Measurements from ENCODE around the gene ZDHHC11. TPM values are rescaled to one million over a fixed set of nuclear protein-coding genes. Genes with fewer than 3 reads are reported as not detected.
"Not testable (repeated sequence)": the region's sequence is repeated elsewhere in the genome, so short reads cannot be mapped to it uniquely, and the experiment has no call there.

The ZDHHC11 gene
- total and polyA plus RNA-seq, 4 donors: 11.7 to 21.6 (median 16.1) TPM

- H3K4me3 ChIP-seq (ENCODE audit: low read depth, low read length): peak overlapping the region; percentile 50
- not testable (repeated sequence) for H3K27me3 ChIP-seq (ENCODE audit: control insufficient read depth, insufficient read depth, low read length); H3K27ac ChIP-seq (ENCODE audit: low read depth, low read length); H3K36me3 ChIP-seq (ENCODE audit: control insufficient read depth, insufficient read depth, low read length); H3K9me3 ChIP-seq (ENCODE audit: control insufficient read depth, insufficient read depth, low read length); DNase-seq (ENCODE audit: low read depth in 4 of 6, low spot score in 6 of 6)
- 3% methylated on average over 10 of the region's 31 CpGs for WGBS (ENCODE audit: insufficient coverage)
- peaks cover 17% of the 10 kb centered on the region for H3K4me1 ChIP-seq (ENCODE audit: control insufficient read depth, insufficient read depth, low read length)
These were observed 67.6 kb downstream of the ZDHHC11 start for GRCh38 chr5:783049-783802.

- H3K36me3 ChIP-seq (ENCODE audit: control insufficient read depth, insufficient read depth, low read length); H3K4me3 ChIP-seq (ENCODE audit: low read depth, low read length); H3K9me3 ChIP-seq (ENCODE audit: control insufficient read depth, insufficient read depth, low read length); DNase-seq (ENCODE audit: low read depth in 4 of 6, low spot score in 6 of 6); H3K27me3 ChIP-seq (ENCODE audit: control insufficient read depth, insufficient read depth, low read length); H3K27ac ChIP-seq (ENCODE audit: low read depth, low read length): not testable (repeated sequence)
- H3K4me1 ChIP-seq (ENCODE audit: control insufficient read depth, insufficient read depth, low read length): peaks cover 19% of the 10 kb centered on the region
- no CpG with 5 or more reads among the region's 12 CpGs for WGBS (ENCODE audit: insufficient coverage)
These were observed 68.4 kb downstream of the ZDHHC11 start for GRCh38 chr5:782356-782755.

GRCh38 chr5:780571-780970 is 70.2 kb downstream of the ZDHHC11 start:
- H3K27me3 ChIP-seq (ENCODE audit: control insufficient read depth, insufficient read depth, low read length); H3K4me3 ChIP-seq (ENCODE audit: low read depth, low read length); H3K27ac ChIP-seq (ENCODE audit: low read depth, low read length); H3K9me3 ChIP-seq (ENCODE audit: control insufficient read depth, insufficient read depth, low read length); DNase-seq (ENCODE audit: low read depth in 4 of 6, low spot score in 6 of 6): not testable (repeated sequence)
- 84% methylated on average over 9 of the region's 17 CpGs for WGBS (ENCODE audit: insufficient coverage)
- Histone ChIP-seq H3K36me3 (ENCODE audit: control insufficient read depth, insufficient read depth, low read length) (peaks cover 16% of the 10 kb centered on the region), H3K4me1 (ENCODE audit: control insufficient read depth, insufficient read depth, low read length) (peaks cover 36% of the 10 kb centered on the region)

- DNase-seq (ENCODE audit: low read depth in 4 of 6, low spot score in 6 of 6); H3K27me3 ChIP-seq (ENCODE audit: control insufficient read depth, insufficient read depth, low read length); H3K27ac ChIP-seq (ENCODE audit: low read depth, low read length); H3K4me3 ChIP-seq (ENCODE audit: low read depth, low read length); H3K9me3 ChIP-seq (ENCODE audit: control insufficient read depth, insufficient read depth, low read length): not testable (repeated sequence)
- H3K4me1 ChIP-seq (ENCODE audit: control insufficient read depth, insufficient read depth, low read length): peaks cover 33% of the 10 kb centered on the region
- 100% methylated on average over 2 of the region's 9 CpGs for WGBS (ENCODE audit: insufficient coverage)
- peaks cover 26% of the 10 kb centered on the region for H3K36me3 ChIP-seq (ENCODE audit: control insufficient read depth, insufficient read depth, low read length)
These were observed 71.8 kb downstream of the ZDHHC11 start for GRCh38 chr5:778967-779366.

- not testable (repeated sequence) for H3K4me3 ChIP-seq (ENCODE audit: low read depth, low read length); H3K9me3 ChIP-seq (ENCODE audit: control insufficient read depth, insufficient read depth, low read length); DNase-seq (ENCODE audit: low read depth in 4 of 6, low spot score in 6 of 6); H3K27me3 ChIP-seq (ENCODE audit: control insufficient read depth, insufficient read depth, low read length); H3K27ac ChIP-seq (ENCODE audit: low read depth, low read length)
- WGBS (ENCODE audit: insufficient coverage): 100% methylated on average over 1 of the region's 6 CpGs
- Histone ChIP-seq H3K36me3 (ENCODE audit: control insufficient read depth, insufficient read depth, low read length) (peaks cover 30% of the 10 kb centered on the region), H3K4me1 (ENCODE audit: control insufficient read depth, insufficient read depth, low read length) (peaks cover 32% of the 10 kb centered on the region)
These were observed 72.4 kb downstream of the ZDHHC11 start for GRCh38 chr5:778421-778820.

- no peak for DNase-seq (ENCODE audit: low read depth in 4 of 6, low spot score in 6 of 6)
- Histone ChIP-seq H3K36me3 (ENCODE audit: control insufficient read depth, insufficient read depth, low read length) (peaks cover 32% of the 10 kb centered on the region), H3K27me3 (ENCODE audit: control insufficient read depth, insufficient read depth, low read length) (no peaks in the 10 kb centered on the region), H3K9me3 (ENCODE audit: control insufficient read depth, insufficient read depth, low read length) (no peaks in the 10 kb centered on the region), H3K4me3 (ENCODE audit: low read depth, low read length) (no peak overlapping the region), H3K27ac (ENCODE audit: low read depth, low read length) (no peak overlapping the region), H3K4me1 (ENCODE audit: control insufficient read depth, insufficient read depth, low read length) (peaks cover 32% of the 10 kb centered on the region)
- WGBS (ENCODE audit: insufficient coverage): 97% methylated on average over 36 of the region's 36 CpGs
These were observed 73.0 kb downstream of the ZDHHC11 start for GRCh38 chr5:777756-778161.

GRCh38 chr5:776862-777711 is 73.7 kb downstream of the ZDHHC11 start:
- no peak overlapping the region for H3K4me3 ChIP-seq (ENCODE audit: low read depth, low read length)
- H3K27ac ChIP-seq (ENCODE audit: low read depth, low read length): no peak overlapping the region
- WGBS (ENCODE audit: insufficient coverage): 60% methylated on average over 42 of the region's 42 CpGs
- no peaks in the 10 kb centered on the region for H3K27me3 ChIP-seq (ENCODE audit: control insufficient read depth, insufficient read depth, low read length)
- peaks cover 32% of the 10 kb centered on the region for H3K4me1 ChIP-seq (ENCODE audit: control insufficient read depth, insufficient read depth, low read length)
- no peaks in the 10 kb centered on the region for H3K9me3 ChIP-seq (ENCODE audit: control insufficient read depth, insufficient read depth, low read length)
- peaks cover 34% of the 10 kb centered on the region for H3K36me3 ChIP-seq (ENCODE audit: control insufficient read depth, insufficient read depth, low read length)
- peak in 1 of 6 donors; percentile 30 for DNase-seq (ENCODE audit: low read depth in 4 of 6, low spot score in 6 of 6)

- H3K4me1 ChIP-seq (ENCODE audit: control insufficient read depth, insufficient read depth, low read length): peaks cover 32% of the 10 kb centered on the region
- H3K27ac ChIP-seq (ENCODE audit: low read depth, low read length): no peak overlapping the region
- no peaks in the 10 kb centered on the region for H3K27me3 ChIP-seq (ENCODE audit: control insufficient read depth, insufficient read depth, low read length)
- H3K4me3 ChIP-seq (ENCODE audit: low read depth, low read length): no peak overlapping the region
- 85% methylated on average over 20 of the region's 20 CpGs for WGBS (ENCODE audit: insufficient coverage)
- DNase-seq (ENCODE audit: low read depth in 4 of 6, low spot score in 6 of 6): no peak
- H3K36me3 ChIP-seq (ENCODE audit: control insufficient read depth, insufficient read depth, low read length): peaks cover 34% of the 10 kb centered on the region
- no peaks in the 10 kb centered on the region for H3K9me3 ChIP-seq (ENCODE audit: control insufficient read depth, insufficient read depth, low read length)
These were observed 74.6 kb downstream of the ZDHHC11 start for GRCh38 chr5:775961-776861.

GRCh38 chr5:775595-775960 is 75.2 kb downstream of the ZDHHC11 start:
- DNase-seq (ENCODE audit: low read depth in 4 of 6, low spot score in 6 of 6); H3K27ac ChIP-seq (ENCODE audit: low read depth, low read length); H3K9me3 ChIP-seq (ENCODE audit: control insufficient read depth, insufficient read depth, low read length); H3K4me3 ChIP-seq (ENCODE audit: low read depth, low read length); H3K27me3 ChIP-seq (ENCODE audit: control insufficient read depth, insufficient read depth, low read length): not testable (repeated sequence)
- Histone ChIP-seq H3K4me1 (ENCODE audit: control insufficient read depth, insufficient read depth, low read length) (peaks cover 32% of the 10 kb centered on the region), H3K36me3 (ENCODE audit: control insufficient read depth, insufficient read depth, low read length) (peaks cover 35% of the 10 kb centered on the region)
- 79% methylated on average over 7 of the region's 9 CpGs for WGBS (ENCODE audit: insufficient coverage)
